ENCODE measurements around the gene ZFYVE28.

DNA sequence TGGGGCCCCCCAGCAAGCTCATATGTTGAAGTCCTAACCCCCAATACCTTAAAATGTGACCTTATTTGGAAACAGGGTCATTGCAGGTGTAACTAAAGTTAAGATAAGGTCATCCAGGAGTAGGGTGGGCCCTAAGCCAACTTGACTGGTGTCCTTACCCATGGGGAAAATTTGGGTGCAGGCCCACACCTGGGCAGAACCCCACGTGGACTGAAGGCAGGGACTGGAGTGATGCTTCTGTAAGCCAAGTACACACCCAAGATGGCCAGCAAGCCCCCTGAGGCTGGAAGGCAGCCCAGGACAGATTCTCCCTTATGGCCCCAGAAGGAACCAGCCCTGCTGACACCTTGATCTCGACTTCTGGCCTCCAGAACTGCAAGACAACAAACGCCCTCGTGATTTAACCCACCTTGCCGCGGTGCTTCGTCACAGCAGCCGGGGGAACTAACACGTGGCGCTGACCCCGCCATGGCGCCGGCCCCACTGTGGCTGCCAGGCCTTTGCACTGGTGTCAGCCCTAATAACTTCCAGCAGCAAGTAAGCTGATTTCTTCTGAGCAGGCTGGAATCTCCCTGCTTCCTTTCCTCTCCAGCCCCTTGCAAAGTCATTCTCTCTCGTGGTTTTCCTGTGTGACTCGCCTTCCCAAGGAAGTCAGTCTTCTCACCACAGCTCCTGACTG is 133.4 kb downstream of the ZFYVE28 start:
- TF ChIP-seq POLR2AphosphoS5 (IDR thresholded peaks at IDR 0.05; ENCODE audit: insufficient read depth in 1 of 2, low read depth in 1 of 2) (no peak), POLR2A (IDR thresholded peaks at IDR 0.05) (no peak)
- TF ChIP-seq, protein P1, sequence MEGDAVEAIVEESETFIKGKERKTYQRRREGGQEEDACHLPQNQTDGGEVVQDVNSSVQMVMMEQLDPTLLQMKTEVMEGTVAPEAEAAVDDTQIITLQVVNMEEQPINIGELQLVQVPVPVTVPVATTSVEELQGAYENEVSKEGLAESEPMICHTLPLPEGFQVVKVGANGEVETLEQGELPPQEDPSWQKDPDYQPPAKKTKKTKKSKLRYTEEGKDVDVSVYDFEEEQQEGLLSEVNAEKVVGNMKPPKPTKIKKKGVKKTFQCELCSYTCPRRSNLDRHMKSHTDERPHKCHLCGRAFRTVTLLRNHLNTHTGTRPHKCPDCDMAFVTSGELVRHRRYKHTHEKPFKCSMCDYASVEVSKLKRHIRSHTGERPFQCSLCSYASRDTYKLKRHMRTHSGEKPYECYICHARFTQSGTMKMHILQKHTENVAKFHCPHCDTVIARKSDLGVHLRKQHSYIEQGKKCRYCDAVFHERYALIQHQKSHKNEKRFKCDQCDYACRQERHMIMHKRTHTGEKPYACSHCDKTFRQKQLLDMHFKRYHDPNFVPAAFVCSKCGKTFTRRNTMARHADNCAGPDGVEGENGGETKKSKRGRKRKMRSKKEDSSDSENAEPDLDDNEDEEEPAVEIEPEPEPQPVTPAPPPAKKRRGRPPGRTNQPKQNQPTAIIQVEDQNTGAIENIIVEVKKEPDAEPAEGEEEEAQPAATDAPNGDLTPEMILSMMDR (IDR thresholded peaks at IDR 0.05) = no peak

Data from vagina (tissue), 2 donors.